K562 (cell line): ENCODE results near the gene TTLL11. TPM values are rescaled to one million over a fixed set of nuclear protein-coding genes. Genes with fewer than 3 reads are reported as not detected.

Experiments used
- ATAC-seq: fragments of 200-7000 bp; cut with Tn5 transposase; 3 replicates; pipeline ENCODE4 v1.9.1; 2020; ENCODE audit warnings: moderate library complexity
- BruUV-seq: library from RNA; stranded (reverse); fragments of 400-500 nt; replicated peaks from 2 replicates; lab custom pipeline; 2021; lab: Mats Ljungman, UMichigan
- CTCF ChIA-PET: fragments of 300-600 bp; formaldehyde crosslinking; extraction: SDS; loops from one replicate; lab custom pipeline; 2021; ENCODE audit warnings: low intra/inter-chr PET ratio; lab: Yijun Ruan, JAX
- POLR2A ChIA-PET: fragments of 300-600, 350-650 bp; sonication (Branson Sonifier 250); formaldehyde crosslinking; extraction: SDS; loops from one replicate; lab custom pipeline; 2021; ENCODE audit warnings: antibody characterized with exemption, inconsistent platforms; lab: Yijun Ruan, JAX
- DNase-seq, 4 experiments: peaks; one replicate each; pipeline versions ENCODE4 v3.0.0 to v3.0.0-alpha.2; 2011 to 2018; ENCODE audit warnings: low spot score in 3 of 4, mixed read lengths in 3 of 4; ENCODE audit errors: extremely low read depth in 1 of 4
- FAIRE-seq: peaks from 2 replicates; lab custom pipeline; 2011; peaks lifted over from hg19 to GRCh38; lab: Jason Lieb, UNC
- H2AFZ ChIP-seq: 2 replicates; pipeline ENCODE4 v1.6.0; 2011; ENCODE audit warnings: low read depth, low read length, control low read depth, inconsistent platforms
- H3K27ac ChIP-seq: fragments of 200-600 bp; 3 replicates; pipeline ENCODE4 v1.8.0; 2011; ENCODE audit warnings: low read depth, mild to moderate bottlenecking, control low read depth, inconsistent platforms, low read length, moderate library complexity, mixed read lengths; ENCODE audit errors: extremely low read depth
- H3K27me3 ChIP-seq, 2 experiments: fragments of 300-600 bp in 1 of 2; 2 replicates in 1 of 2; 3 replicates in 1 of 2; pipeline versions ENCODE4 v1.6.0 to v1.8.0; 2011; ENCODE audit warnings: inconsistent platforms in 2 of 2, low read length in 2 of 2, mild to moderate bottlenecking in 1 of 2, mixed read lengths in 1 of 2, moderate library complexity in 1 of 2; ENCODE audit not compliant: control insufficient read depth in 2 of 2, insufficient read depth in 2 of 2
- H3K36me3 ChIP-seq: fragments of 300-600 bp; 3 replicates; pipeline ENCODE4 v1.8.0; 2011; ENCODE audit warnings: mild to moderate bottlenecking, low read length, inconsistent platforms; ENCODE audit not compliant: control insufficient read depth, insufficient read depth
- H3K4me1 ChIP-seq, 2 experiments: fragments of 200-600 bp in 1 of 2; replicated peaks in 1 of 2; 2 replicates in 1 of 2; 3 replicates in 1 of 2; pipeline versions ENCODE4 v1.5.1 to v1.8.0; 2011; ENCODE audit warnings: inconsistent platforms in 2 of 2, low read length in 2 of 2, mild to moderate bottlenecking in 1 of 2, mixed read lengths in 1 of 2, moderate library complexity in 1 of 2; ENCODE audit not compliant: control insufficient read depth in 2 of 2, insufficient read depth in 2 of 2
- H3K4me2 ChIP-seq: 2 replicates; pipeline ENCODE4 v1.6.1; 2011; ENCODE audit warnings: low read length, control low read depth, inconsistent platforms, mixed read lengths; ENCODE audit not compliant: insufficient read depth
- H3K4me3 ChIP-seq: fragments of 200-600 bp; sonication (generic), shearing (Covaris generic); 2 replicates; pipeline ENCODE4 v1.5.1; 2016; ENCODE audit warnings: control low read depth, inconsistent platforms
- H3K79me2 ChIP-seq: fragments of 200-600 bp; 3 replicates; pipeline ENCODE4 v1.8.0; 2011; ENCODE audit warnings: low read length, inconsistent platforms; ENCODE audit not compliant: control insufficient read depth, insufficient read depth
- H3K9ac ChIP-seq, 2 experiments: 2 replicates each; pipeline versions ENCODE4 v1.6.0 to v1.6.1; 2011; ENCODE audit warnings: low read depth in 2 of 2, low read length in 2 of 2, control low read depth in 1 of 2, inconsistent platforms in 1 of 2, mild to moderate bottlenecking in 1 of 2, mixed read lengths in 1 of 2; ENCODE audit not compliant: insufficient read depth in 1 of 2
- H3K9me1 ChIP-seq: one replicate; pipeline ENCODE4 v1.6.0; 2011; ENCODE audit warnings: inconsistent platforms, mild to moderate bottlenecking, low read length, moderate library complexity; ENCODE audit not compliant: control insufficient read depth, insufficient read depth
- H3K9me3 ChIP-seq: replicated peaks from 2 replicates; pipeline ENCODE4 v1.5.1; 2011; ENCODE audit warnings: low read depth, low read length, inconsistent platforms; ENCODE audit not compliant: control insufficient read depth, insufficient read depth
- H4K20me1 ChIP-seq: replicated peaks from 2 replicates; pipeline ENCODE4 v1.6.1; 2011; ENCODE audit warnings: low read length, inconsistent platforms, mixed read lengths; ENCODE audit not compliant: control insufficient read depth, insufficient read depth
- ATF1 ChIP-seq, 2 experiments: fragments of 450-650 bp in 1 of 2; IDR thresholded peaks; 2 replicates each; pipeline ENCODE4 v1.6.1; 2016; ENCODE audit warnings: missing compliant biosample characterization in 1 of 2, missing genetic modification characterization in 1 of 2
- ATF7 ChIP-seq: fragments of 450-650 bp; IDR thresholded peaks from 2 replicates; pipeline ENCODE4 v1.7.1; 2014; ENCODE audit warnings: mild to moderate bottlenecking, moderate library complexity
- CBX3 ChIP-seq, 2 experiments: IDR thresholded peaks; 1 replicate in 1 of 2; 2 replicates in 1 of 2; pipeline ENCODE4 v1.6.1; 2012; ENCODE audit warnings: inconsistent platforms in 2 of 2, low read length in 2 of 2, borderline replicate concordance in 1 of 2, control low read depth in 1 of 2
- CREB1 ChIP-seq, 2 experiments: sonication (generic) in 1 of 2; formaldehyde crosslinking in 1 of 2; IDR thresholded peaks; 2 replicates each; pipeline versions ENCODE4 v1.6.1 to v1.8.0; 2012 to 2022; ENCODE audit warnings: inconsistent platforms in 1 of 2, mild to moderate bottlenecking in 1 of 2, missing genetic modification reagents in 1 of 2, moderate library complexity in 1 of 2
- CREM ChIP-seq: IDR thresholded peaks from 2 replicates; pipeline ENCODE4 v1.6.1; 2014; ENCODE audit warnings: antibody characterized with exemption, low read depth
- EZH2 ChIP-seq: IDR thresholded peaks from 2 replicates; pipeline ENCODE4 v1.6.1; 2012; ENCODE audit warnings: low read depth, mild to moderate bottlenecking, inconsistent platforms, low read length, borderline replicate concordance
- PHF20 ChIP-seq: fragments of 450-650 bp; IDR thresholded peaks from 2 replicates; pipeline ENCODE4 v1.6.1; 2018; ENCODE audit not compliant: partially characterized antibody
- ZNF785 ChIP-seq: fragments of 250-450 bp; sonication (Bioruptor Pico); IDR thresholded peaks from 2 replicates; pipeline ENCODE4 v1.4.0; 2020; ENCODE audit warnings: mild to moderate bottlenecking
- WGBS: fragments of 100-300 bp; shearing (Covaris generic); methylation state at CpG from one replicate; pipeline ENCODE4 v1.1.6; 2016; ENCODE audit warnings: low coverage, mixed read lengths; ENCODE audit not compliant: insufficient coverage; ENCODE audit errors: missing lambda C conversion rate; 5-methylcytosine and 5-hydroxymethylcytosine counted together
- in situ Hi-C: fragments of 300-500 bp; cut with MboI; formaldehyde crosslinking; loops from 4 replicates; pipeline ENCODE4 v1.15.0; 2018; ENCODE audit warnings: inconsistent platforms, mixed read lengths
- intact Hi-C: fragments of 100-400 bp; cut with micrococcal nuclease; formaldehyde crosslinking; loops from 2 replicates; pipeline ENCODE4 v1.14.2; 2022
- polyA plus RNA-seq, 8 experiments: library from polyadenylated mRNA; depleted of rRNA in 4 of 8; stranded (reverse) in 5 of 8; unstranded in 3 of 8; fragments of >200 nt; fragmentation: Nextera tagmentation in 2 of 8; fragmentation: Illumina TruSeq in 1 of 8; extraction: Ambion mirVana in 2 of 8; extraction: Trizol in 1 of 8; gene quantifications; 2 replicates each; pipeline versions ENCODE4 v1.2.1 to v1.2.3, GENCODE V29; 2011 to 2014; ENCODE audit warnings: inconsistent platforms in 1 of 8, missing spikeins in 1 of 8
- total RNA-seq, 7 experiments: library from RNA; depleted of rRNA in 6 of 7; stranded (reverse); fragments of >200 nt in 6 of 7; fragmentation: Illumina TruSeq in 2 of 7; extraction: Trizol in 2 of 7; gene quantifications; 2 replicates each; pipeline versions ENCODE4 v1.2.1 to v1.2.3, GENCODE V29; 2011 to 2021; ENCODE audit warnings: low replicate concordance in 1 of 7
- TF ChIP-seq, protein P1 (sequence below): sonication (generic); formaldehyde crosslinking; IDR thresholded peaks from 2 replicates; pipeline ENCODE4 v1.8.1; 2023; ENCODE audit warnings: mild to moderate bottlenecking, missing genetic modification reagents
- TF ChIP-seq, protein P2 (sequence below), 2 experiments: fragments of 450-650 bp in 1 of 2; sonication (generic) in 1 of 2; formaldehyde crosslinking in 1 of 2; IDR thresholded peaks in 1 of 2; conservative IDR thresholded peaks in 1 of 2; 2 replicates each; pipeline versions ENCODE4 v1.6.1 to v1.8.1; 2016 to 2023; ENCODE audit warnings: mild to moderate bottlenecking in 2 of 2, moderate library complexity in 2 of 2, inconsistent platforms in 1 of 2, missing genetic modification reagents in 1 of 2

The TTLL11 gene
- total and polyA plus RNA-seq, 9 of the 15 experiments (the other 6 are each of a cell fraction or from before 2014, with no cell fraction given): 0.83 to 4.4 (median 2.7) TPM

DNA sequence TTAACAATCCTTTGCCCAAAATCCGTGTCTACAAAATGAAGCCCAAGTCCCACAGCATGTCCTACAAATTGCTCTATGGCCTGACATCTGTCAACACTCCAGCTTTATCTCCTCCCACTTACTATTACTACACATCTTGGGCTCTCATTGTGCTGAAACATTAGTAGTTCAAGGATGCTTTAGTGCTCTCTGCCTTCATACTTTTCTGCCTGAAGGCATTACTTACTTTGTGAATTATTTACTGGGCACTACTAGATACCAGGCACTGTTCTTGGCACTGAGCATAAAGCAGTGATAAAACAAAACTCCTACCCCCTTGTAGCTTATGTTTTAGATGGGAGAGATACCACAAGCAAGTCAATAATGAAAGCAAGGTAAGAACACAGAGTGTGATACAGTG, 113.4 kb downstream of the TTLL11 start (continued):
- TF ChIP-seq CBX3 (IDR thresholded peaks at IDR 0.05; ENCODE audit: borderline replicate concordance in 1 of 2, low read length in 2 of 2) (no peak), EZH2 (no peak)

DNA sequence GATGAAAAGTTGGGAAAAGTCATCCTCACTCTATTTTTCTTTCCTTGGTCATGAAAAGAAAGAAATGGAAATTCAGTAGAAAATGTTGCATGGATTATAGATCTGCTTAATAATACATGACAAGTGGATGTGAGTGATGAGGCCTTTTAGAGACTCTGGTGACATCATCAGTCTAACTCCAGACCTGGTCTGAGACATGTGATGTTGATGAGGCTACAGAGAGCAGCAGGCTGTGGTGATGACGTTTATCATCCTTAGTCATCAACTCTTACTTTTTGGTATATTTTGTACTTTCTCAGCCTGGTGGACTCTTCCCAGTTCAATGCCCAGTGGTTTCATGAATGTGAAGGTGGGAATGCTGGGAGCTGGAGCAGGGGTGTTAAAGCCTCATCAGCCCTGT, 116.4 kb downstream of the TTLL11 start:
- H3K27ac ChIP-seq: no peak overlapping the region
- no peak overlapping the region for H3K4me3 ChIP-seq
- ChIA-PET CTCF (no interaction called here), POLR2A (interaction anchor here (0.9 kb wide), 1 partner anchor 9 kb away, joined by 3 read pairs; no protein-coding TSS in a partner anchor)
- no peaks in the 10 kb centered on the region for H3K36me3 ChIP-seq
- no peaks in the 10 kb centered on the region for H3K9me3 ChIP-seq
- H3K4me1 ChIP-seq: no peaks in the 10 kb centered on the region
- in situ Hi-C loops (no loop called here), intact Hi-C loops (no loop called here)
- H3K27me3 ChIP-seq: no peaks in the 10 kb centered on the region
- FAIRE-seq (no peak), DNase-seq (no peak), ATAC-seq (no peak)
- 0 out of 2 replicates have a peak, but pooled peaks cover 2% of the 10 kb centered on the region for H4K20me1 ChIP-seq
- 0% methylated on average over 1 of the region's 1 CpG for WGBS
- H3K9me1 ChIP-seq: no peaks in the 10 kb centered on the region
- TF ChIP-seq, protein P1, sequence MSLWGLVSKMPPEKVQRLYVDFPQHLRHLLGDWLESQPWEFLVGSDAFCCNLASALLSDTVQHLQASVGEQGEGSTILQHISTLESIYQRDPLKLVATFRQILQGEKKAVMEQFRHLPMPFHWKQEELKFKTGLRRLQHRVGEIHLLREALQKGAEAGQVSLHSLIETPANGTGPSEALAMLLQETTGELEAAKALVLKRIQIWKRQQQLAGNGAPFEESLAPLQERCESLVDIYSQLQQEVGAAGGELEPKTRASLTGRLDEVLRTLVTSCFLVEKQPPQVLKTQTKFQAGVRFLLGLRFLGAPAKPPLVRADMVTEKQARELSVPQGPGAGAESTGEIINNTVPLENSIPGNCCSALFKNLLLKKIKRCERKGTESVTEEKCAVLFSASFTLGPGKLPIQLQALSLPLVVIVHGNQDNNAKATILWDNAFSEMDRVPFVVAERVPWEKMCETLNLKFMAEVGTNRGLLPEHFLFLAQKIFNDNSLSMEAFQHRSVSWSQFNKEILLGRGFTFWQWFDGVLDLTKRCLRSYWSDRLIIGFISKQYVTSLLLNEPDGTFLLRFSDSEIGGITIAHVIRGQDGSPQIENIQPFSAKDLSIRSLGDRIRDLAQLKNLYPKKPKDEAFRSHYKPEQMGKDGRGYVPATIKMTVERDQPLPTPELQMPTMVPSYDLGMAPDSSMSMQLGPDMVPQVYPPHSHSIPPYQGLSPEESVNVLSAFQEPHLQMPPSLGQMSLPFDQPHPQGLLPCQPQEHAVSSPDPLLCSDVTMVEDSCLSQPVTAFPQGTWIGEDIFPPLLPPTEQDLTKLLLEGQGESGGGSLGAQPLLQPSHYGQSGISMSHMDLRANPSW (CRISPR knock-in tag): no peak
- TF ChIP-seq, protein P2, sequence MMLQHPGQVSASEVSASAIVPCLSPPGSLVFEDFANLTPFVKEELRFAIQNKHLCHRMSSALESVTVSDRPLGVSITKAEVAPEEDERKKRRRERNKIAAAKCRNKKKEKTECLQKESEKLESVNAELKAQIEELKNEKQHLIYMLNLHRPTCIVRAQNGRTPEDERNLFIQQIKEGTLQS (IDR thresholded peaks at IDR 0.05): peak; percentile 77
- TF ChIP-seq, protein P2 (CRISPR knock-in tag; conservative IDR thresholded peaks at IDR 0.05): no peak
- TF ChIP-seq CREM: peak; percentile 51
- TF ChIP-seq ZNF785 (CRISPR knock-in tag): no peak
- no peak for TF ChIP-seq PHF20
- TF ChIP-seq CREB1 (IDR thresholded peaks at IDR 0.05): no peak
- peak; percentile 44; the same call in 1 of the 2 replicates for TF ChIP-seq CREB1 (CRISPR knock-in tag; IDR thresholded peaks at IDR 0.05)
- no peak for TF ChIP-seq ATF1 (CRISPR knock-in tag; IDR thresholded peaks at IDR 0.05)
- peak; percentile 62 for TF ChIP-seq ATF1 (tag; IDR thresholded peaks at IDR 0.05)
- peak; percentile 31; the same call in 1 of the 2 replicates for TF ChIP-seq ATF7
- H3K4me2 ChIP-seq: no peak overlapping the region
- H3K9ac ChIP-seq: no peak overlapping the region
- H3K79me2 ChIP-seq: no peaks in the 10 kb centered on the region
- no peak overlapping the region for H2AFZ ChIP-seq
- no TSS peak for BruUV-seq
